Peyer's patch (tissue), 4 donors: ENCODE measurements around the gene PARP1.

Experiments used
- POLR2A ChIP-seq, 2 donors: fragments of 450-650 bp; IDR thresholded peaks; one replicate each; pipeline ENCODE4 v1.5.1; 2017; ENCODE audit warnings: antibody characterized with exemption in 2 of 2, mild to moderate bottlenecking in 2 of 2, moderate library complexity in 2 of 2
- TF ChIP-seq, protein P1 (sequence below), 6 experiments: fragments of 450-650 bp in 4 of 6; fragments of 200-600 bp in 2 of 6; sonication (generic) in 1 of 6; IDR thresholded peaks; one replicate each; pipeline ENCODE4 v1.5.1; 2017 to 2019; ENCODE audit warnings: antibody characterized with exemption in 6 of 6, mild to moderate bottlenecking in 3 of 6, moderate library complexity in 1 of 6

GRCh38 chr1:226384717-226385116 is 23.2 kb downstream of the PARP1 start:
- TF ChIP-seq, protein P1, sequence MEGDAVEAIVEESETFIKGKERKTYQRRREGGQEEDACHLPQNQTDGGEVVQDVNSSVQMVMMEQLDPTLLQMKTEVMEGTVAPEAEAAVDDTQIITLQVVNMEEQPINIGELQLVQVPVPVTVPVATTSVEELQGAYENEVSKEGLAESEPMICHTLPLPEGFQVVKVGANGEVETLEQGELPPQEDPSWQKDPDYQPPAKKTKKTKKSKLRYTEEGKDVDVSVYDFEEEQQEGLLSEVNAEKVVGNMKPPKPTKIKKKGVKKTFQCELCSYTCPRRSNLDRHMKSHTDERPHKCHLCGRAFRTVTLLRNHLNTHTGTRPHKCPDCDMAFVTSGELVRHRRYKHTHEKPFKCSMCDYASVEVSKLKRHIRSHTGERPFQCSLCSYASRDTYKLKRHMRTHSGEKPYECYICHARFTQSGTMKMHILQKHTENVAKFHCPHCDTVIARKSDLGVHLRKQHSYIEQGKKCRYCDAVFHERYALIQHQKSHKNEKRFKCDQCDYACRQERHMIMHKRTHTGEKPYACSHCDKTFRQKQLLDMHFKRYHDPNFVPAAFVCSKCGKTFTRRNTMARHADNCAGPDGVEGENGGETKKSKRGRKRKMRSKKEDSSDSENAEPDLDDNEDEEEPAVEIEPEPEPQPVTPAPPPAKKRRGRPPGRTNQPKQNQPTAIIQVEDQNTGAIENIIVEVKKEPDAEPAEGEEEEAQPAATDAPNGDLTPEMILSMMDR (IDR thresholded peaks at IDR 0.05), result no peak
- TF ChIP-seq POLR2A (IDR thresholded peaks at IDR 0.05), result no peak
